HG02763 (cell line): ENCODE results near the gene NPM3.

Experiments
- ATAC-seq: cut with Tn5 transposase; IDR thresholded peaks from one replicate; pipeline ENCODE4 v1.9.1; 2021; ENCODE audit warnings: mild to moderate bottlenecking, moderate library complexity; ENCODE audit not compliant: unreplicated experiment

NPM3 gene

DNA sequence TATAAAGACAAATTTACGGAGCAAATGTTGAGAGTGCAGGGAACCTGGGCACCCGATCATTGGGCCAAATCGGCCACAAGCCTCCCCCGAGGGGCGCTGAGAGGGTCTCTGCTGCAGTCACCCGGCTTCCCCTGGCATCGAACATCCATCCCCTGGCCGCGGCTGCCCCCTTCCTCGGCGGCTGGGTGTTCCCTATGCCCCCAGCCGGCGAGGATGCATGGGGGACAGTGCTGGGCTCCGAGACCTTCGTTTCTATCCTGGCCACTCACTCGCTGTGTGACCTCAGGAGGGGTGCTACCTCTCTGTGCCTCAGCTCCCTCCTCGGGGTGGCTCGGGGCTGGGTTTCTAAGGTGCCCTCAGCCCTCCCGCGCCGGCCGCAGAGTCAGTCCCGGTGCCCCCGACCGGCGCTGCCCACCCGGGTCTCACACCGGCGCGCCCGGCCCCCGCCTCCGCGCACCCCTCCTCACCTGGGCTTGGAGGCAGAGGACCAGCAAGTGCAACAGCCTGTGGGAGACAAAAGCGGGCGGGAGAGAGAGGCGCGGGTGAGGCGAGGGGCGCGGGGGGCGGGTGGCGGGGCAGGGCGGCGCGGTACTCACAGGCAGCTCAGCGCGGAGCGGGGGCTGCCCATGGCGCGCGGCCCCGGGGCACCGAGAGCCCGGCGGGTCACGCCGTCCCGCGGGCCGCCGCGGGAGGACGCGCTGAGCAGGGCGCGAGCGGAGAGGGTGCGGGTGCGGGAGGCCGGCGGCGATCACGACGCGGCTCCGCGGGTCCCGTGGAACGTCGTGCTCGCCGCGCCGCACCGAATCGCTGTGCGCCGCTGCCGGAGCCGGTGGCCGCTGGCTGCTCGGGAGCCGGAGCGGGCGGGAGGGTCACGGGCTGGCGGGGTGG, 7.7 kb downstream of the NPM3 start, which contains the start of gene FGF8:
TSS of gene FGF8 (minus strand) at position 842 of the 888 bp plus-strand sequence. CDS start at position 628, 214 bp downstream.
- no peak for ATAC-seq

DNA sequence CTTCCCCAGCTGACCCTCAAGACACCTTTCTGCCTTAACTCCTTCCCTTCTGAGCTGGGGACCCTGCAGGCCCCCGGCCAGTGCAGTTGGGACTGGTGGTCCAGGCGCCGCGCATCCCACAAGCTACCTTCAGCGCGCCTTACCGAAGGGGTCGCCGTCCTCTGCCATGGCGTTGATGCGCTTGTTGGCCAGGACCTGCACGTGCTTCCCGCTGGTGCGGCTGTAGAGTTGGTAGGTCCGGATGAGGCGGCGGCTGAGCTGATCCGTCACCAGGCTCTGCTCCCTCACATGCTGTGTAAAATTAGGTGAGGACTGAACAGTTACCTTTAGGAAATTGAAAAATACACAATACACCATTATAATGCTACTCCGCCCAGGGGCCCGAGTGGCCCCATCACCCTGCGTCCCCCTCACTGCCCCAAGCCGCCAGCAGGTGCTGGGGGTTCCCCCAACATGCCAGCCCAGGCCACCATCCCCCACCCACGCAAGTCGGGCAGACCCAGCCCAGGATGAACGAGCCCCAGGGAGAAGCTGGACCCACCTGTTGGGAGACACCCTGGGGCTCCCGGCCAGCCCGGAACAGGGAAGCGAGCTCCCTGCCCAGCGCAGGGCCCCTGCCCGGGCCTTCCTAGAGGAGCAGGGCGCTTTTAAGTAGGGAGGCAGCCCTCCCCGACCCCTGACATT, 8.5 kb downstream of the NPM3 start:
- ATAC-seq, result no peak

DNA sequence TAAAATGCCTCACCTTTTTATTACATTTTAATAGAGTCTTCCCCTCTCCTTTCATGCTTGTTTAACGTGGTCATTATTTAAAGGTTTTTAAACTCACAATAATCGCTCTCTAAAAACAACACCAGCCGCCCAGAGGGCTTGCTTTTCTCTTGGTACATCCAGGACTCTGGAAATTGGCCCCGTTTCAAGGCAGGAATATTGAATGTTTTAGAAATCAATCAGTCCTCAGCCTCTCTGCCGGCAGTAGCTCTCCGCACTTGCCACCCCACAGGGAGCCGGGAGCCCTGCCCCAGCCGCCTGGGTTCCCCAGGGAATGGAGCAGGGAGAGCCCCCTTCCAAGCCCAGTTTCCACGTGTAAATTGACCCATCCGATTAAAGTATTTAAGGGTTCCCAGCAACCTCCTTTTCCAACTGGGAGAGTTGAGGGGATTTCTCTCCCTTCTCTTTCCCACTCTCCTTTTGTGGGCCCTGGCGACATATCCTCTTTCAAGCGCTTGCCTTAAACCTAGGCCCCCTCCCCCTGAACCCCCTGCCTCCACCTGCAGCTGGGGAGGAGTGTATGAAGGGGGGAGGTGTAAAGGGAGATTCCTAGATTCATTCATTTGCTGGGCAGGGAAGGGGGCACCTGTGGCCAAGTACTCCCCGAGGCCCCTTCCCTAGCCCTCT, 9.2 kb downstream of the NPM3 start:
- ATAC-seq, result no peak

DNA sequence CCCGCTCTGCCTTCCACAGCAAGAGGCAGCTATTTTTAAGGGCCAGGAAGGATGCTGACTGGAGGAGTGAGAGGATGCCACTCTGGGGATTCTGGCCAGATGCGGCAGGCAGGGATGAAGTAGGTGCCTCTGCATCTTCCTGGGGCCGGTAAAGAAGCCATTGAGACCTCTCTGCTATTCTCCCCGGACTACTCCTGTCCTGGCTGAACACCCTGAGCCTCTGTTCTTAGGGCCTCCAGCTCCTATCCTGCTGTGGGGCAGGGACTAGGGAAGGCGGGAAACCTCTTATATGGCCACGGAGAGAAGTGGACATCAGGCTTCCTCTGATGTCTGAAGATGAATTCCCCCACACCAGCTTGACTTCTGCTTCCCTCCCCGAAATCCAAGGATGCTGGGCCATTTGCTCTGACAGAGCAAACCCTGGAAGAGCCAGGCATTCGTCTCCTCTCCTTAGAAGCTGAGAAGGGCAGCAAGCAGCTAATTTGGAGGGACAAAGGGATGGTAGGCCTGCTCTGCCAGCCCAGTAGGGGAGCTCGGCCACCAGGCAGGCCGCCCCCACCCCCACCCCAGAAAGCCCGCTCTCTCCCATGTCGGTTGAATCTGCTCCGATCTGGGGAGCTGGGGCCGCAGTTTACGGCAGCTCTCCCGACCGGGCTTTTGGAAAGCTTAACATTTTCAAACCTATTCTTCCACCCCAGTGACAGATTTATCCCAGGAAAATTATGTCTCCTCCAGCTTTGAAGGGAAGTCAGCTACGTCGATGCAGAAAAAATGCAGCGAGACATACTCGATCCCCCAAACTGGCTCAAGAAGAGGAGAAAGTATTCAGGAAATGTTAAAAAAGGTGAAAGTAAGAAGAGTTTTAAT, 10.1 kb downstream of the NPM3 start:
- ATAC-seq, result no peak

DNA sequence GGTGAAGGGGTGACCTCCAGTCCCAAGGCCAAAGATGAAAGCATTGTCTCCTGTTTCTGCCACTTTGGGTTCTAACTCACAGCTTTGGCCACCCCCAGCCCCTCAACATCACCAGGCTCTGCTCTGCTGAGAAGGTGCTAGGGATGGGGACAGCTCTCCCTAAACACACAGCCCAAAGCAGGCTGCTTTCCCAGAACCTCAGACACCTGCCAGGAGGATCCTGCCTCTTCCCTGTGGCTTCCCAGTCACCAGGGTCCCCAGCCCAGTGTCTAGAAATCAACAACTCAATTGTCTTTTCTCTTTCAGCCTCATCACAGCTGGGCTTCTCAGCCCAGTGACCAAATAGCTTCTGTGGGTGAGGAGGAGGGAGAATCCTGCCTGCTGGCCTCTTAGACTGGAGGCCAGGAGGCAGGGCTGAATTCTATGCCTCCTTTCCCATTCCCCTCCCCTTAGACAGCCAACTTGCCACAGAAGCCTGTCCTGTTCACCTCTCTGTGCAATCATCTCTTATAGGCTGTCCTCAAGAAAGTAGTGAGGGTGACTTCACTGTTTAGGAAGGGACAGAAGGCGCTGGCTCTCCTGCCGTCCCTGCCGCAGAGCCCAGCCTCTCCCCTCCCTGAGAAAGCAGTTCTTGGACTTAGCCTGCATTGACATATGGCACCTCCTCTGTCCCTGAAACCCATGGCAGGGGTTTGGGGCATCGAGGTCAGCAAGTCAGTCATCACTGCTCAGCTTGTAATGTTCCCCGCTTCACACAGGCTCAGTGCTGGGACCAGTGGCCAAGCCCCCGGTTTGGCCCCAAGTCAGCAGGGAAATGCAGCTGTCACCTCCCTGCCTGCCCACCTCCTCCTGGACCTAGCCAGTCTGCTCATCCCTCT, 11.0 kb downstream of the NPM3 start:
- no peak for ATAC-seq

DNA sequence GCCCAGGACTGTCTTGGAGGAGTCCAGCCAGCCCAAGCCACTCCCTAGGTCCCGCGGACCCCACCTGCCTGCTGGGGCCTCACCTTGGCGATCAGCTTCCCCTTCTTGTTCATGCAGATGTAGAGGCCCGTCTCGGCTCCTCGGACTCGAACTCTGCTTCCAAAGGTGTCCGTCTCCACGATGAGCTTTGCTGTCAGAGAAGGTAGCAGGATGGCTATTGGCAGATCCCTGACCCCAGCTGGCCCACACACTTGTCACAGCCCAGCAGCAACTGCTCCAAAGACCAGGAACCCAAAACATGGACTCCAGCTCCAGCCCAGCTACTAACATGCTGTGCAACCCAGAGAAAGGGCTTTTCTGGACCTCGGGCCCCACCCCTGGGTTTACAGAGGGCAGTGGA, 11.9 kb downstream of the NPM3 start:
- no peak for ATAC-seq

DNA sequence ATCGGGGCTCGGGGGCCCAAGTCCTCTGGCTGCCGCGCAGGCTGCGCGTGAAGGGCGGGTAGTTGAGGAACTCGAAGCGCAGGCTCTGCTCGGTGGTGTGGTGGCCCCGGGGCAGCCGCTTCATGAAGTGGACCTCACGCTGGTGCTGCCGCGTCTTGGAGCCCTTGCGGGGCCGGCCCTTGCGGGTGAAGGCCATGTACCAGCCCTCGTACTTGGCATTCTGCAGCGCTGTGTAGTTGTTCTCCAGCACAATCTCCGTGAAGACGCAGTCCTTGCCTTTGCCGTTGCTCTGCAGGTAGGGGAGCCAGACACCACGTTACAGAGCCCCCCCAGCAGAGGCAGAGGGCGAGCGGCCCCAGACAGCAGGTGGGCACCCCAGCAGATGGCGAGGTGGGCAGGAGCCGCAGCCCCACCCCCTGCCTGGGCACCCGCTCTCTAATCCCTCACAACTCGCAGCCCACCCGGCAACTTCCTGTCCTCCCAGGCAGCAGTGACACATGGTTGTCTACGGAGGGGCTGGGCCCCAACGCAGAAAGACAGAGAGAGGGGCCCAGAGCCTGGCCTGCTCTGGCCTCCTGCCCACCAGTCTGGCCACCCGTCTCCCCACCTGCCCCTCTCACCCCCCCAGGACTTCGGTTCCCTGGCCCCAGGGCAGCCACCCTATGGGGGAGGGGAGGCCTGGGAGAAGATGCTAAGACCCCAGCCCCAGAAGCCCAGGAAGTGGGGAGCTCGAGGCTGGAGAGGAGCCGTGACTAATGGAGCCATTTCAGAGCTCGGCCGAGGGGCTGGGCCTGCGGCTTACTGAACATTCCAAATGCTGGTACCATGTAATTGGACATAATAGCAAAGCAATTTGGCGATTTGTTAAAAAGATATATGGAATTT, 12.7 kb downstream of the NPM3 start:
- no peak for ATAC-seq

DNA sequence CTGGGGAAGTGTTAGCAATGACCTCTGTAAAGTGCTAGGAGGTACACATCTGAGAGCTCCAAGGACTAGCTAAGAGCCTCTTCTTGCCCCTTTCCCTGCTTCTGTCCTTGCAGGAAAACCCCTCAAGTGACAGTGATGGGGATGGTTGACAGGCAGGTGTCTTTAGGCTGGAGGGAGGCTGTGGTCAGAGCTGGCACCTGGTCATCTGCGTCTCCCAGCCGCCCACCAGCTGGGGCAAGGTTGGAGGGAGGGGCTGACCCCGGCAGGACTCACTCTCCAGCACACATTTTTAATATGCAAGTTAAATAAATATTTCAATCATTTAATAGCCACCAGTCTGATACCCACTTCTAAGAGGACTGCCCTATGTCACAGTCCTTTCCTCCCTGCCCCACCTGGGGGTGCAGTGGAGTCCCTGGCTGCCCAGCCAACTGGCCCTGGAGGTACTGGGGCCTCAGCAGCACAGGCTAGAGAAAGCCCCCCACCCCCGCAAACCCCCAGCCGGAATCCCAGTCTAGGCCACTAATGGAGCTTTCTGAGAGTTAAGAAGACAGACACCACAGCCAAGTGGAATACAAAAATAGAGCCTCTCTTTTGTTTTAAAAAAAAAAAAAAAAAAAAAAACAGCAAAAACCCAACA, 13.6 kb downstream of the NPM3 start:
- no peak for ATAC-seq

DNA sequence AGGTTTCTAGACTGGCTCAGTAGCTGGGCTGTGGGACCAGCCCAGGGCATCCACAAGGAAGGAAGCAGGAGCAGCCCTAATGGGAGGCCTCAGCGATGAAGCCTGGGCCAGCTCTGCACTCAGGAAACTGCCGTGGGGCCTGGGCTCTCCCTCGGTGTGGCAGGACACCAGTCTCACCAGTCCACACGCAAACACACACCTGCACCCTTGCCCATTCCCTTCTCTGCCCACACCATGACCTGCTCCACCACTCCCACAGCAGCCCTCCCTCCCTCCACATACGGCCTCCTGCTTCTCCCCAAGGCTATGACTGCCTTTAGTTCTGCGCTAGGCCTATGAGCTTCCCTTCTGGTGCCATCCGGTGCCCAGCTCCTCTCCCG, 14.5 kb downstream of the NPM3 start:
- no peak for ATAC-seq

DNA sequence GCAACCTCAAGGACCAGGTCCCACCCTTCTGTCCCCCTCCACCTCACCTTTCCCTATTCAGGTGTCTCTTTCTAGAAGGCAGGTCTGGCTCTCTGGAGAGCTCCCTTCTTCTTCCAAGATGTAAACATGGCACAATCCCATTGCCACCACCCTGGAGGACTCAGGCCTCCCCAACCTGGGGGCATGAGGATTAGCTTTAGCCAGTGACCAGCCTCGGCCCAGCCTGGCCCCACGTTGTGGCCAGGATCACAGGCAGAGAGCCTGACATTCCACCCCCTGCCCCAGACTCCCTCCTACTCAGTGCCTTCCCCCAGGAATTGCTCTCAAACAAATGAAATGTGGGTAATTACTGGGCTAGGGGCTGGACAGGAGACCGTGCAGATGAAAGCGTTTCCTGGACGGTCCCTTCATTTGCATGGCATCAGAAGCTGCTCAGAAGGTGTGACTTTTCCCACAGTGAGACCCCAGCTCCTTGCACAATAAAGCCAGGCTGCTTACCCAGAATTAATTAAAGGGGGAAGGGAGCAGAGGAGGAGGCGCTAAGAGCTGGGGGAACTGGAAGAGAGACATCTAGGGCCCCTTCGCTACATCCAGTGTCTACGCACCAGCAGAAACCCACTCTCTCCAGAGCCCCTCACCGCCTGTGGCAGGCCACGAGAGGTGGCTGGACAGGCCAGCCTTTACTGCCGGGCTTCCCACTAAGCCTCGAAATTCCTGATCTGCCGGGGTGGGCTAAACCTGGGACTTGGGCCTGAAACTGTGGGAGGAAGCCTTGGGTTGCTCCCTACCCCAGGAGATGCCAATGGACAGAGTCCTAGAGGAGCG, 15.1 kb downstream of the NPM3 start:
- no peak for ATAC-seq

DNA sequence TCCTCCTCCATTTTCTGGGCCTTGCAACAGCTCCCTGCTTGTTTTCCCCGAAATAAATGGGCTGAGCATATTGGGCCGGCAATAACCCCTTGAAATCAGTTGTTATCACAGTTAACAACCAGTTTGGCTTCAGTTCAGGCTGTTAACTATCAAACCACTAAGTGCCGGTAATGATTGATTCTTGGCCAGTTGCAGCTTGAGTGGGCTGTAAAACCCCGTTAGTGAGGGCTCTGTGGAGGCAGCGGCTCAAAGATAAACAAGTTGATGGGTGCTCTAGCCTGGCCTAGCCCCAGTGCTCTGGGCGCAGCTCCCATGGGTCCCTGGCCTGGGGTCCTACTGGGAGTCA, 15.7 kb downstream of the NPM3 start:
- no peak for ATAC-seq

DNA sequence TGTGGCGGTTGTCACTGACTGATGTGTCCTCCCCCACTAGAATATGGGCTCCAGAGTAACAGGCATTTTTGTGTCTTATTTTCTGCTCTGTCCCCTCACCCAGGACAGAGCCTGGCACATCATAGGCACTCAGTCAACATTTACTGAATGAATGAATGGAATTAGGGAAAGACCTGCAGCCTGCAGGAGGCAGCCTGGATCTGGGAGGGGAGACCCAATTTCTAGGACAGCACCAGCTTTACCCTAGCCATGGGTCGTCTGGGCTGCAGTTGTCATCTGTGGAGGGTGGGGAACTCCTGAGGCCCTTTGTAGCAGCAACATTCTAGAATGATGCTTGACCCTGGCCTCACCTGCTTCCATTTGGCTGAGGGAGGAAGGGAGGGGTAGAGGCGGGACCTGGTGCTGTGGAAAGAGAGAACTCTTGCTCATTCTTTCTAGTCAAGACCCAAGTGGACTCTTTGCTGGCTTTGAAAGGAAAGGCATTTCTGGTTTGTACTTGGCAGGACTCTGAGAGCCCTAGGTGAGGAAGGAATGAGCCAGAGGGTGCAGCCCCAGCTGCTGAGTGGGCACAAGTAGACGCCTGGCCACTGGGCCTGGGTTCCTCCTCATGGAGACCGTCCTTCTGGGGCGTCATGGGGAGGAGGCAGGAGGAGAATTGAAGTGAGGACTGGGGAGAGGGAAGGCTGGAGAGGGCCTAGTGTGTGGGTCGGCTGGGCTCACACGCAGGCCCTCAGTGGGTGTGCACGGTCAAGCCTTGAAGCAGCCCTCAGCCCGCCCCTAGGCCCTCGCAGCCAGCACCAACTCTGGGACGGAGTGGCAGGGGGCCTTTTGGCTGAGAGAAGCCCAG, 16.3 kb downstream of the NPM3 start:
- ATAC-seq, result no peak

DNA sequence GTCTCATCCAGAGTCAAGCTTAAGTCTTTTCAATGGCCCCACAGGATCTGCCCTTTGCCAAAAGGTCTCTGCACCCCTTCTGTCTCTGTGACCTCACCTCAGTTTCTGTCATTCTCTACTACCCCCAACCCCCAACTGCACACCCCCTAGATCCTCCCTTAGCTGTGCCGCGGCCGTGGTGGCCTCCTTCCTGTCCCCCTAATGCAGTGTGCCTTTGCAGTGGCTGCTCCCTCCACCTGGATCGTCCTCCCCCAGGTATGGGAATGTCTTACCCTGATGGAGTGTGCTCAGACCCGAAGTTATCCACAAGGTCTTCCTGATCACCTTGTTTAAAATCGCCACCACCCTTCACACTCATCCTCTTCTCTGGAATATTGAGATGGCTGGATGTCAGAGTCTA, 16.9 kb downstream of the NPM3 start:
- no peak for ATAC-seq

DNA sequence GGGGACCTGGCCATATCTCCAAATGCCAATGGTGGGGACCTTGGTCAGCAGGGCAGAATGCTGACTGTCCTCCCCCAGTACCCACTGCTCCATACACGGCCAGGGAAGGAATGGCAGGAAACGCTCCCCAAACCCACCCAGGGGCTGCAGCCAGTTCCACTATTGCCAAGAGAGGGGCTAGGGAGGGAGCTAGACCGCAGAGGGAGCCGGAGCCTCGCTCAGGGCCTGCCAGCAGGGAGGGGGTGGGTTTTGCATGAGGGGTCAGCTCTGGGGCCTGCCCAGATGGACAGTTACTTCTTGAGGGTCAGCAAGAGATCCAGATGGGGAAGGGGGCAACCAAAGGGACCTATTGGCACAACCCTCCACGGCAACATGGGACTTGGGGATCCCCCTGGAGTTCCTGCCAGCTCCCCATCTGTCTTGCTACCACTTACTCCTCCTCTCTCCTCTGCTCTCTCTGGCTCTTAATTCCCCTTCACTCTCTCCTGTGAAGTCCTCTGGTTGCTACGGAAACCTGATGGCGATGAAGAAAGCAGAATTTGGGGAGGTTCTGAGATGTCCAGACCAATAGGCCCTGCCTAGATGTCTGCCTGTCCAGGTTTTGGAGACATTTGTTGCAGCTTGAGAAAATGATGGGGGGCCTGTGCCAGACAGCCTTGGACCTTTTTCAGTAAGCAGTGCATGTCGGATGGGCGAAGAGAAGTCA, 20.0 kb downstream of the NPM3 start:
- ATAC-seq, result no peak

DNA sequence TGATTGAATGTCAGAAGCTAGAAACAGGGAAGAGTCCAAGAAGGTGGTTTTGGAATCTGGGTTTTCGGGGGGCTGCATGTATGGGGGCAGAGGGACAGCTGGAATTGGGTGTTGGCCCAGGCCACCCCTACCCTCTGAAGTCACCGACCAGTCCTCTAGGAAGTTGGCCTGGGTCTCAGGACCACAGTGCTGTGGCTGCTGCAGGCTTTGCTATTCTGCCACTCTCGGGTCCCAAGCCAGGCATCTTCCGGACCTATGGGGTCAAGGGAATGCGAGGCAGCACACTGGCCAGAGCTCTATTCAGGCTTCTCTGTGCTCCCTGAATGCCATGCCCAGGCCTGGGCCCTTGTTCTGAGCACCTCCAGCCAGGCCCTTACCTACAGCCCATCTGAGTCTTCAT, 20.5 kb downstream of the NPM3 start:
- ATAC-seq, result no peak

DNA sequence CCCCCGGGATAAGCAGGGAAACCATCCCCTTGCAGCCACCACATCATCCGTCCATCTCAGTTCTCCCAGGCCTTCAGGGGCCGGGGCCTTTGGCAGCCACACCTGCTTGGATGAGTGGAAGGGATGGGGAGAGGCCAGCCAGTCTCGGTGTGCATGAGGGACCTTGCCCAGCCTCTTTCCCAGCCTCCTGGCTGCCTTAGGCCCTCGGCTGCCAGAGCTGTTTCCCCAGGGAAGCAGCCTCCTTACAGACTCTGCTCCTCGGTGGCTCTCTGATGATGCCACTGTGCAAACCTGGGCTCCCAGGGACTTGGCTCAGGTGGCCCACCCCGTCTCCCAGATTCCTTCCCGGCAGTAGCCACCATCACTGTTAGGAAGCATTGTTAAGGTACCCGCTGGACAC, 22.0 kb downstream of the NPM3 start:
- ATAC-seq, result no peak
